Epidermal melanocyte (primary cell): ENCODE measurements around the gene NUMBL.
"Not testable (repeated sequence)": the region's sequence is repeated elsewhere in the genome, so short reads cannot be mapped to it uniquely, and the experiment has no call there.

ENCODE experiments used
- DNase-seq: peaks from one replicate; pipeline ENCODE4 v3.0.0; 2011; ENCODE audit warnings: low spot score; ENCODE audit not compliant: insufficient read length

The NUMBL gene

DNA sequence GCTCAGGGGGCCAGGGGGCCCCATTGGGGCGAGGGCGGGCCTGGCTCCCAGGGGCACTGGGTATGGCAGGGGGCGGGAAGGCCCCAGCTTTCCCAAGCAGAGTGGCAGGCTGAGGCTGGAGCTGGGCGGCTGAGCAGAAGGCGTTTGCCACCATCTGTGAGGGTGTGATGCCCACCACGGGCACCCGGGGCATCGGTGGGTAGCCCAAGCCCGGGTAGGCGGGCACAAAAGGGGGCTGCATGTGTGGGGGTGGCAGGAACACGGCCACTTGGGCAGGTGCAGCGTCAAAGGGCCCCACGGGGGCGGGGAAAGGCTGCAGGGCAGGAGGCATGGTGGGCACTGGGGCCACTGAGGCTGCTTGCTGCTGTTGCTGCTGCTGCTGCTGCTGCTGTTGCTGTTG, 22.8 kb downstream of the NUMBL start:
- DNase-seq = no peak

DNA sequence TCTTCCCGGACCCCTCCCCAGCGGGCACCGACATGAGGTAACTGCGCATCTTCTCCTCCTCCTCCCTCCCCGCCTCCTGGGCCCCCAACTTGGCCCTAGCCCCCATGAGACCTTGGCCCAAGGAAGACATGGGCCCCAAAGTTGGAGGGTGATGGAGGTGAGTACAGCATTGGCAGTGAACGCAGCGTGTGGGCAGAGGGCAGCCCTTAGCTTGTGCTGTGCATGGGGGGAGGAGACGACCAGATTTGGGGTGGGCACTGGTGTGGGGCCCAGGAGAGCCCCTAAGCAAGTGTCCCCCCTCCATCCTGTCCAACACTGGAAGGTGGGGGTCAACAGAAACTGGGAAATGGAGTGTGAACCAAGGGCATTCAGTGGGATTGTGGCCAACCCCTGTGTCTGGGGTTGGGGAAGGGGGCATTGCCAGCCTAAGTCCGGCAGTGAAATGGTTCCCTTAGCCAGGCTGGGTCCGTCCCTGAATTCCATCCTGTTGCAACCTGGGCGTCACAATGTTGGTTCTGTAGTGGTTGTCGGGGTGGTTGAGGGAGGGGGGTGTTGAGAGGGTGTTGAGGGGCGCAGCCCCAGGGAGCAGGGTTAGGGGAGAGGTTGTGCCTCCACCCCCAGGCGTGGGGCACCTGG, 23.5 kb downstream of the NUMBL start:
- DNase-seq = no peak

DNA sequence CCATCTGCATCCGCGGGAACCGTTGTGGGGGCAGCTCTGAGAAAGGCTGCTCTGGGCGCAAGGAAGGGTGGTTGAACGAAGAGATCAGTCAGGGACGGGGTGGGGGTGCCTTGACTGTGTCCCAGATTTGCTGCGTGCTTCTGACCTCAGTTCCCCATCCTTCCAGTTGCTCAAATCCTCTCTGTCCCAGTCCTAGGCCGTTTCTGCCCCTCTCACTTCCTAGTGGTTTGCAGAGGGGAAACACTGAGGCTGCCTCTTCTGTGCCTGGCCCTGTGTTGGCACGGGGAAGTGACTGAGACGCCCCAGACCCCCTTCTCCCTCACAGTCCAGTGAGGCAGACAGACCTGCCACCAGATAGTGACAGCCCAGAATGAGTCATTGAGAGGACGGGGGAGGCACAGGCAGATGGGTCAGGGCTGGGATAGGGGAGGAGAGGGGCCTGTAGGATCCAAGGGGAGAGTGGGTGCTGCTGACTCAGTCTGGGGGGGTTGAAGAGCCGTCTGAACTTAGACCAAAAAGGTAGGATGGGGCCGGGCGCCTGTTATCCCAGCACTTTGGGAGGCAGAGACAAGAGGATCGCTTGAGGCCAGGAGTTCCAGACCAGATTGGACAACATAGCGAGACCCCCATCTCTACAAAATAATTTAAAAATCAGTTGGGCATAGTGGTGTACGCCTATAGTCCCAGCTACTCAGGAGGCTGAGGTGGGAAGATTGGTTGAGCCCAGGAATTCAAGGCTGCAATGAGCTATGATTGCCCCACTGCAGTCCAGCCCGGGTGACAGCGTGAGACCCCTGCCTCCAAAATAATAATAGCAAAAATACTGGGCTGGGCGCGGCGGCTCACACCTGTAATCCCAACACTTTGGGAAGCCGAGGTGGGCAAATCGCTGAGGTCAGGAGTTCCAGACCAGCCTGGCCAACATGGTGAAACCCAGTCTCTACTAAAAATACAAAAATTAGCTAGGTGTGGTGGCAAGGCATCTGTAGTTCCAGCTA, 26.5 kb downstream of the NUMBL start:
- no peak for DNase-seq

DNA sequence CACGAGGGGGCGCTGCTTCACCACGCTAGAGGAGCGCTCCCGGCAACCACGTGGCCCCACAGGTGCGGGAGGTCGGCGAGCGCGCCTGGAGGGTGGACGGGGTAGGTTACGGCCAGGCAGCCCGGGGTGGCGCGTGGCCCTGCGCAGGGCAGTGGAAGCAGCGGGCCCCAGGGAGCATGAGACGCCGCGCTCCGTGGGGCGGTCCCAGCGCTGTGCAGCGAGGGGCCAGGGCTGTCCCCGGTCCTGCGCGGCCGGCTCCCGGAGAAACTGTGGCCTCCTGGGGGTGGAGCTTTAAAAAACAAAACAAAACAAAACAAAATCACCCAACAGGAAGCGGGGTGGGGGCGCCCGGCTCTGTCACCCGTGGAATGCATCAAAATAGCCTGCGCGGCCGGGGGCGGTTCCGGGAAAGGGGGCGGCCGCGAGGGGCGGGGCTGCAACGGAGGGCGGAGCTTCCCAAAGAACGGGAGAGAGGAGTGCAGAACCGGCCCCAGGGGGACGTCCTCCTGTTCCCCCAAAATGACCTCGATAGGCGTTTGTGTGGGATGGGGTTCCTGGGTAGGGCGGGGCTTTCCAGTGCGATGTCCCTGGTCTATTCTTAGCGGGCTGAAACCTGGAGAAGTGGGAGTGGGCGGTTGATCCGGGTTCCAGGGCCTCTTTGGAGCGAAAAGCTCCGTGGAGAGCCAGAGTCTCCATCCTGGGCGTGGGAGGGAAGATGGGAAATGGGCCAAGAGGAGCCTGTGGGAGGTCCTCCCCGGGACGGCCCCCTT, 27.3 kb downstream of the NUMBL start:
- DNase-seq = peak; percentile 87

- no peak for DNase-seq
These were observed 28.8 kb downstream of the NUMBL start for GRCh38 chr19:40661616-40662015.

- DNase-seq = no peak
These were observed 30.9 kb downstream of the NUMBL start for GRCh38 chr19:40659566-40659965.

GRCh38 chr19:40659116-40659515, 31.3 kb downstream of the NUMBL start:
- no peak for DNase-seq

- no peak for DNase-seq
These were observed 32.4 kb downstream of the NUMBL start for GRCh38 chr19:40658031-40658430.

GRCh38 chr19:40655684-40656083, 34.8 kb downstream of the NUMBL start:
- not testable (repeated sequence) for DNase-seq

DNA sequence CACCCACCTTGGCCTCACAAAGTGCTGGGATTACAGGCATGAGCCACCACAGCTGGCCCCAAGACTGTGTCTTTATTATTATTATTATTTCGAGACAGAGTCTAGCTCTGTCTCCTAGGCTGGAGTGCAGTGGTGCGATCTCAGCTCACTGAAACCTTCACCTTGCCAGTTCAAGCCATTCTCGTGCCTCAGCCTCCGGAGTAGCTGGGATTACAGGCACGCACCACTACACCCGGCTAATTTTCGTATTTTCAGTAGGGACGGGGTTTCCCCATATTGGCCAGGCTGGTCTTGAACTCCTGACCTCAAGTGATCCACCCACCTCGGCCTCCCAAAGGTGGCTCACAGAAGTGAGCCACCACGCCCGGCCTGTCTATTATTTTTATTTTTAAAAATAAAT, 38.1 kb downstream of the NUMBL start:
- DNase-seq = not testable (repeated sequence)

GRCh38 chr19:40650749-40651305, 39.6 kb downstream of the NUMBL start:
- DNase-seq = peak; percentile 50

GRCh38 chr19:40649903-40650675, 40.4 kb downstream of the NUMBL start:
- DNase-seq = peak; percentile 4

- DNase-seq = no peak
These were observed 43.7 kb downstream of the NUMBL start for GRCh38 chr19:40646743-40647254.

DNA sequence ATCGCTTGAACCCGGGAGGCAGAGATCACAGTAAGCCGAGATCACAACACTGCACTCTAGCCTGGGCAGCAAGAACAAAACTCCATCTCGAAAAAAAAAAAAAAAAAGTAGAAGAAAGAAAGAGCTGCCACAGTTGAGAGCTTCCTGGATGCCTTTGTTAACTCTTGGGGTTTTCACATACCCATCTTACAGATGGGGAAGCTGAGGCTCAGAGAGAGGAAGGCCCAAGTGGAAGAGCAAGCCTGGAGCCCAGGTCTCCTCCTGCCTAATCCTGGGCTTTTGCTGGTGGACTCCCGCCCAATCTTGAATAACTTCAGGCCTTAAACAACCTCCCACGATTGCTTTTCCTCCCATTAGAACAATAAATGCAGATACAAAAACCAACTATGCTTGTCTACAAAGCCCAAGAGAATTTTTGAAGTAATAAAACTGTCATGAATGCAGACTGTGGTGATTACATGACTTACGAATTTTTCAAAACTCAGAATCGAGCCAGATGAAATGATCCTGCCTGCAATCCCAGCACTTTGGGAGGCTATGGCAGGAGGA, 47.6 kb downstream of the NUMBL start:
- DNase-seq = peak; percentile 8

- DNase-seq = no peak
These were observed 48.3 kb downstream of the NUMBL start for GRCh38 chr19:40642051-40642706.

DNA sequence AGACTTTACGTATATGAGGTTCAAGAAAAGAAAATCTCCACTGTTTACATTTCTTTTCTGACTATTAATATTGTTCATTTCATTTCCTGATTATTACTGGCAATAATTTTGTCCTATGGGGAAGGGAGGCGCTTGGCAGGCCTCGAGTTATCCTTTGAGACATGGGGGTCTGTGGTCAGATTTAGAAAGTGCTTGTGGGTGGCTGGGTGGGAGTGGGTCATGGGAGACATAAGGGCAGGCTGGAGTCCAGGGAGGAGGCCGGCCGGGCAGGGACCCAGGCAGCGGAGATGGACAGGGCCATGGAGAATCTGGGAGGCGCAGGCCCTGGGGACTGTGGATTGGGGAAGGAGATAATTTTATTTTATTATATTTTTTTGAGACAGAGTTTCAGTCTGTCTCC, 49.2 kb downstream of the NUMBL start:
- DNase-seq = no peak

GRCh38 chr19:40640744-40641143, 49.7 kb downstream of the NUMBL start:
- DNase-seq = no peak

- no peak for DNase-seq
These were observed 50.8 kb downstream of the NUMBL start for GRCh38 chr19:40639638-40639982.

- no peak for DNase-seq
These were observed 52.1 kb downstream of the NUMBL start for GRCh38 chr19:40638327-40638726.

DNA sequence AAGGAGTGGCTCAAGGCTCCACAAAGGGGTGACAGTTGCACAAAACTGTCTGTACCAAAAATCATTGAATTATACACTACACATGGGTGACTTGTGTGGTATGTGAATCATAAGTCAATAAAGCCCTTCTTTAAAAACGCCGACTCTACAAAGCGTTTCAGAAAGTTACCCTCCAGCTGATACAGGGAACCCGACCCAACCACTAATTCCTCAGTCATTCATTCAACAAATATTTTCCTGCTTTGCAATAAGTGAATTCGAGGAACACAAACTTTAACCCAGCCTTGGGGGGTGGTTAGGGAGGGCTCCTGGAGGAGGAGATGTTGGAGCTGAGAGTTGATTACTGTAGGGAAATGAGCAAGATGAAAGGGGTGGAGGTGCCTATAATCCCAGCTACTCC, 57.2 kb downstream of the NUMBL start:
- DNase-seq = peak; percentile 16
